AG10803 (cell line): ENCODE data around the gene SLC22A14.

ENCODE experiments used
- DNase-seq: peaks from one replicate; pipeline ENCODE4 v3.0.0; 2010; ENCODE audit warnings: low read depth
- H3K4me3 ChIP-seq: 2 replicates; pipeline ENCODE4 v1.5.1; 2011; ENCODE audit warnings: mild to moderate bottlenecking, low read length, control low read depth
- TF ChIP-seq, protein P1 (sequence below): conservative IDR thresholded peaks from 2 replicates; pipeline ENCODE4 v1.5.1; 2011; ENCODE audit warnings: mild to moderate bottlenecking, low read length, control low read depth, inconsistent platforms

Gene SLC22A14

DNA sequence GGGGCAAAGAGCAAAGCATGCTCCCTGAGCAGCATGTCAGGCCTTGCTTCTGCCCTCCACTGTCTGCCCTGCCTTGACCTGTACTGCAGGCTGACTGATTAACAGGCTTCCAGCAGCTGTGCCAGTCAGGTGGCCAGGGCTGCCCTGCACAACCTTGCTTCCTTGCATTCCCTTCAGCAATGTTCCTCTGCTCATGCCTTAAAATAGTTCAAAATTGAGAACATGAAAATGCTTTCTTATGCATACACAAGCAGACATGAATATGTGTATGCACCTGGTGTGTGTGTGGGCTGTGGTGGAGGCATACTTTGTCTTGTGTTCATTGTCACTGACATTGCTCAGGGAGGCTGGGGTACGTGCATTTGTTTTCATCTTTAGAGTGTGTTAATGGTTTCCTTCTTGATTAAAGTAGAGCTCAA, 17.7 kb upstream of the SLC22A14 start:
- no peak for DNase-seq
- no peak overlapping the region for H3K4me3 ChIP-seq
- TF ChIP-seq, protein P1, sequence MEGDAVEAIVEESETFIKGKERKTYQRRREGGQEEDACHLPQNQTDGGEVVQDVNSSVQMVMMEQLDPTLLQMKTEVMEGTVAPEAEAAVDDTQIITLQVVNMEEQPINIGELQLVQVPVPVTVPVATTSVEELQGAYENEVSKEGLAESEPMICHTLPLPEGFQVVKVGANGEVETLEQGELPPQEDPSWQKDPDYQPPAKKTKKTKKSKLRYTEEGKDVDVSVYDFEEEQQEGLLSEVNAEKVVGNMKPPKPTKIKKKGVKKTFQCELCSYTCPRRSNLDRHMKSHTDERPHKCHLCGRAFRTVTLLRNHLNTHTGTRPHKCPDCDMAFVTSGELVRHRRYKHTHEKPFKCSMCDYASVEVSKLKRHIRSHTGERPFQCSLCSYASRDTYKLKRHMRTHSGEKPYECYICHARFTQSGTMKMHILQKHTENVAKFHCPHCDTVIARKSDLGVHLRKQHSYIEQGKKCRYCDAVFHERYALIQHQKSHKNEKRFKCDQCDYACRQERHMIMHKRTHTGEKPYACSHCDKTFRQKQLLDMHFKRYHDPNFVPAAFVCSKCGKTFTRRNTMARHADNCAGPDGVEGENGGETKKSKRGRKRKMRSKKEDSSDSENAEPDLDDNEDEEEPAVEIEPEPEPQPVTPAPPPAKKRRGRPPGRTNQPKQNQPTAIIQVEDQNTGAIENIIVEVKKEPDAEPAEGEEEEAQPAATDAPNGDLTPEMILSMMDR: no peak

DNA sequence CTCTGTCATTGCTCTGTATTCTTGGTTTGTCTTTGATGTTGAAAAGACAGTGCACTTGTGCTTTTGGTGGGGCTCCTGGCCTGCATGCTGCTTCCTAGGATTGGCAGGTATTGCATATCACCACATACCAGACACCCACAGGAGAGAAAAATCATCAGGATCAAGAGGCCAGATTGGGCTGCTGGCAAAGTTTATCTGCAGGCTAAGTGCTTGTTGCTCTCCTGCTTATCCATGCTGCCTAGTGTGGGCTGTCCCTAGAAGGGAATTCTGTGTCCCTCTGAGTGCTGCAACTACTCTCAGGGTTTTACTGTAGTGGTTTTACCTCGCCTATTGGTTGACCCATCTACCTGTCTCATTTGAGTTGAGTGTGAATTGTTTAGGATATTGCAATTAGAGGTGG, 17.3 kb upstream of the SLC22A14 start:
- no peak overlapping the region for H3K4me3 ChIP-seq
- no peak for DNase-seq
- TF ChIP-seq, protein P1: no peak

DNA sequence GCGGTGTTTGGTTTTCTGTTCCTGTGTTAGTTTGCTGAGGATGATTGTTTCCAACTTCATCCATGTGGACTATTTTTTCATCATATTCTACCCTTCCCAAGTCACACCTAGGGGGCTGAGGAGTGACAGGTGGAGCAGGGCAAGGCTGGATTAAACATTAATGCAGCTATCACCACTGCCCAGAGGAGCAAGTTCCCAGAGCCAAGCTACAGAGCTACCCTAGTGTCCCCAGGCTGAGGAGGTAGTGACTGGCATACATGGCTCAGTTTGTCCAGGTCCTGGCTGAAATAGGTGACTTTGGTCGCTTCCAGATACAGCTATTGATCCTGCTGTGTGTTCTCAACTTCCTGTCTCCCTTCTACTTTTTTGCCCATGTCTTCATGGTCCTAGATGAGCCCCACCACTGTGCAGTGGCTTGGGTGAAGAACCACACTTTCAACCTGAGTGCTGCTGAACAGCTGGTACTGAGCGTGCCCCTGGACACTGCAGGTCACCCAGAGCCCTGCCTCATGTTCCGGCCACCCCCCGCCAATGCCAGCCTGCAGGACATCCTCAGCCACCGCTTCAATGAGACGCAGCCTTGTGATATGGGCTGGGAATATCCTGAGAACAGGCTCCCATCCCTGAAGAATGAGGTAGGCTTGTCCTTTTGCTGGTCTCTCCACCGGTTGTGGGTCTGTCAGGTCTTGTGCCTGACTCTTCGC, 16.3 kb upstream of the SLC22A14 start, which contains the start of gene SLC22A13:
Gene SLC22A13, plus strand, starts transcription at position 209 of the 704 bp plus-strand sequence. Its CDS starts 49 bp downstream, at position 258.
- no peak within 1 kb of the TSS for H3K4me3 ChIP-seq
- DNase-seq: no peak
- TF ChIP-seq, protein P1: no peak

DNA sequence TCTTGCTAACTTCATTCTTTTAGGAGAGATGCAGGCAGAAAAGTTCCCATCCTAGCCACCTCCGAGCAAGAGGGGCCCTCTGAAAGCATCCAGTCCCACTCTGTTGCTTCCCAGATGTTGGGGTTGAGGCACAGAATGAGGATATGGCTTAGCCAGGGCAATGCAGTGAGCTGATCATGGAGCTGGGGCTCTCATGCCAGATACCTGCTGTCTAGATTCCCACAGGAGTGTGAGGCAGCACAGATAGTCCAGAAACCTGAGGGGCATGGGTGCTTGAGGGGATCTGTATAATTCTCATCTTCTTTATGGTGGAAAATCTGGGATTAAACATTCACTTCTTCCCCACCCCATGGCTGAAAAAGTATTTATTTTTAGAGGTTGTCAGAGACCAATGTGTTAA, 15.3 kb upstream of the SLC22A14 start:
- no peak overlapping the region for H3K4me3 ChIP-seq
- DNase-seq: no peak
- TF ChIP-seq, protein P1: no peak

DNA sequence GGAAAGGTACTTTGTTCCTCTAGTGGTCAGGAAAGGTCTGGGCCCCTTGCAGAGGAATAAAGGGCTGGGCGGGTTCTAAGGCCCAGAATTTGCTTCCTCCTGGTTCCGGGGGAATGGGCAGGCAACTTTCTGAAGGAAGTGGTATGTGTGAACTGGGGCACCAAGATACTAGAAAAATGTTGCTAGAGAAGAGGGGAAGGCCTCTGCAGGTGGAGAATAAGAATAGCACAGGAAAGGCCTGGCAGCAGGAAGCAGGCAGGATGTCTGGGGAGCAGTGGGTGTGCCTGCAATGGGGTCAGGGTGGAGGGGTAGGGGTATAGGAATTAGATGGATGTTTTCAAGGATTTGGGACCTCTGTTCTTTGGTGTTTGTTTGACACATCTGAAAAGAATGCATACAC, 14.4 kb upstream of the SLC22A14 start:
- H3K4me3 ChIP-seq: no peak overlapping the region
- no peak for DNase-seq
- TF ChIP-seq, protein P1: no peak

DNA sequence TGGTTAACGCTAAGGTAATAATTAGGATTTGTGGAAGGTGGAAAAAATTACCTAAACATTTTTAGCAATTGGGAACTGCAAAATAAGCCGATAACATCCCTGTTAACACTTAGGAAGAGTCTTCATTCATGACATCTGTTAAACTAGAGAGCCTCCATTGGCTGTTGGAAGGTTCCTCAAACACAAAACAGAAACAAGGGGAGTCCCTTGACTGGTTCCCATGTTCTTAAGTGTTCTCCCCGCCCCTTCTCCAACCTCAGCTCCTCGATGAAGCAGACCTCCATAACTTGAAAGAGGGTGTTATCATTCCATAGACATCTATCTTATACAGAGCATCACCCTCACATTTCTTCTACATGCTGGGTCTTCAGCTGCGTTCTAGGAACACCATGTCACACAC, 14.0 kb upstream of the SLC22A14 start:
- TF ChIP-seq, protein P1: no peak
- DNase-seq: no peak

DNA sequence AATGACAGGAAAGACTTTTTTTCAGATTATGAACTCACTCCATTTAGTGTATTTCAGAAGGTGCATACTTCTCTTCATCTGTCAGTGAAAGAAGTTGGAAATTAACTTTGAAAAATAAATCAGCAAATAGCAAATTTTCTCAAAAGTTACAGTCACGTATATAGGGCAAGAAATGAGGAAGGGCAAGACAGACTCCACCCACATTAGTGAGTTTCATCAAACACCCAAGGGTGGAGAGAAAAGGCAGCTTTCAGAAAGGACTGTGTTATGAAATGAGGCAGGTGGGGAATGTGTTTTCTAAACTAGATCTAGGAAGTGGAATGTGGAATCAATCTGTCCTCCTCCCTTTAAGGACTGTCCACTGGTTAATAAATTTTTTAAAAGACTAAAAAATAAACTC, 13.6 kb upstream of the SLC22A14 start:
- TF ChIP-seq, protein P1: no peak
- DNase-seq: no peak
- no peak overlapping the region for H3K4me3 ChIP-seq

More for the DNA sequence above, 14.0 kb upstream of the SLC22A14 start:
- no peak overlapping the region for H3K4me3 ChIP-seq
